Stimulated activated CD4-positive, alpha-beta T cell treated with anti-CD3 and anti-CD28 coated beads, Interleukin-2, amount 100 ng/mL, for 4 hours (primary cell): ENCODE measurements around the gene LGALS16.
"Not testable (repeated sequence)": the region's sequence is repeated elsewhere in the genome, so short reads cannot be mapped to it uniquely, and the experiment has no call there.

Experiments used
- DNase-seq: peaks from one replicate; pipeline ENCODE4 v3.0.0-alpha.2; 2020; ENCODE audit warnings: low read depth

Gene LGALS16, protein sequence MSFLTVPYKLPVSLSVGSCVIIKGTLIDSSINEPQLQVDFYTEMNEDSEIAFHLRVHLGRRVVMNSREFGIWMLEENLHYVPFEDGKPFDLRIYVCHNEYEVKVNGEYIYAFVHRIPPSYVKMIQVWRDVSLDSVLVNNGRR

DNA sequence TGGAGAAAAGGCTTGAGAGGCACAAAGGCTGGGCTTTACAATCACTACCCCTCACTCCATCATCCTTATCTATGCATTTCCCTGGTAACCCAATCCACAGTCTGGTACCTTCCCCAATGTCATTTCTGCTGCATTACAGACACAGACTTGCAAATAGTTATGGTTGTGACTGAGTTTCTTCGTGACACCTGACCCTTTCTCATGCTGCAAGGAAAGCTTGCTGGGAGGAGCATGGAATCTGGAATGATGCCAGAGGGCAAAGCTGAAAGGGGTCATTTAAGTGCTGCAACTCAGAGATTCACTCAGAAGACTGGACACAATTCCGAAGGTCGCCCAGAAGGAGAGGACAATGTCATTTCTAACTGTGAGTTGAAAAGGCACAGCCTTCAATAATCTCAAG lies at the start of gene LGALS16:
LGALS16 (plus strand) TSS at position 301 of the 400 bp plus-strand sequence; CDS start at position 350, 49 bp downstream.
- DNase-seq, result no peak

DNA sequence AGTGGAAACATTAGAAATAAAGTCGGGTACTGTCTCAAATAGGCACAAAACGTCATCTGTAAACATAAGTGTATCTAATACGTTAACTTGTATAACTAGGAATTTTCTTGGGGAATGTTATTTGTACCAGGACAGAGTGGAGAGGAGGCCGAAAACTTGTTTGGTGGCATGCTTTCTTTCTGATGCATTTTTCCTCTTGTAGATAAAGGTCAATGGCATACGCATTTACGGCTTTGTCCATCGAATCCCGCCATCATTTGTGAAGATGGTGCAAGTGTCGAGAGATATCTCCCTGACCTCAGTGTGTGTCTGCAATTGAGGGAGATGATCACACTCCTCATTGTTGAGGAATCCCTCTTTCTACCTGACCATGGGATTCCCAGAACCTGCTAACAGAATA lies 48.7 kb upstream of the LGALS16 start:
- no peak for DNase-seq

DNA sequence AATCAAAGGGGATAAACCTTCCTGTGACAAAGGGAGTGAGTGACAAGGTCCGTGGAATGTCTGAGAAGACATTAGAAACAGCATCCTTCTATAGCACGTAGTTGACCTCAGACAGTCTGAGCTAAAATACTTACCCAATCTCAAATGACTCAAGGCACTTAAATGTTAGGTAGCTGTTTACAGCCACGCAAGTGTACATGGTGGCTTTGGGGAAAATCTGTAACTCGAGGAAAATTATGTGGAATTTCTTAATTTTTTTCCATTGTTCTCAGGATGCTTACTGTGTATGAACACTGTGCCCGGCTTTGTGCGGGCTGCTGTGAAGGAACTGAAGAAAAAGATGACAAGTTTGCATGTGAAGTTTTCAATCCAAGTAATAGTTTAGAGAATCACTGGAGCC lies 48.2 kb upstream of the LGALS16 start:
- DNase-seq, result no peak

DNA sequence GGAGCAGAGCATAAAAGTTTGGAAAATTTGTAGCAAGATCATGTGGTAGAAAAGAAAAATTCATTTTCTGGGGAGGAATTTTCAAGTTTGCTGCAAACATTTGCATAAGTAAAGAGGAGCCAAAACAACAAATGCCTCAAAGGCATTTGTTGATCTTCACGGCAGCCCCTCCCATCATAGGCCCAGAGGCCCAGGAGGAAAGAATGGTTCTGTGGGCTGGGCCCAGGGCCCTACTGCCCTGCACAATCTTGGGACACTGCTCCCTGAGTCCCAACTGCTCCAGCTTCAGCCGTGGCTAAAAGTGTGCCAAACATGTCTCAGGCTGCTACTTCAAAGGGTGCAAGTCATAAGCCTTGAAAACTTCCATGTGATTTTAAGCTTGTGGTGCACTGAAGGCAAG lies 42.1 kb upstream of the LGALS16 start:
- DNase-seq, result no peak

DNA sequence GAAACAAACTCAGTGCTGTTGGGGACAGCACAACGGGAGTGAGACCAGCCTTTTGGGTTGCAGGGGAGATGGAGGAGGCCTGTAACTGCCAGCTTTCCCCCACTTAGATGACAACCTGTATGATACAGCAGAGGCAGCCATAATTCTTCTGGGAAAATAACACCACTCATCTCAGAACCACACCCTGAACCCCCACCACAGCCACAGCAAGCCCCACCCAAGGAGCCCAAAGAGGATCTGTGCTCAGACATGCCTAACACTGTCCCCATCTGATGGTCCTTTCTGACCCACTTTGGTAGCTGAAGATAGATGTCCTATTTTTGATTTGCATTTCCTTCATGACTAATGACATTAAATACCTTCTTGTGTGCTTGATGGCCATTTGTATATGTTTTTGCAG lies 38.0 kb upstream of the LGALS16 start:
- no peak for DNase-seq

DNA sequence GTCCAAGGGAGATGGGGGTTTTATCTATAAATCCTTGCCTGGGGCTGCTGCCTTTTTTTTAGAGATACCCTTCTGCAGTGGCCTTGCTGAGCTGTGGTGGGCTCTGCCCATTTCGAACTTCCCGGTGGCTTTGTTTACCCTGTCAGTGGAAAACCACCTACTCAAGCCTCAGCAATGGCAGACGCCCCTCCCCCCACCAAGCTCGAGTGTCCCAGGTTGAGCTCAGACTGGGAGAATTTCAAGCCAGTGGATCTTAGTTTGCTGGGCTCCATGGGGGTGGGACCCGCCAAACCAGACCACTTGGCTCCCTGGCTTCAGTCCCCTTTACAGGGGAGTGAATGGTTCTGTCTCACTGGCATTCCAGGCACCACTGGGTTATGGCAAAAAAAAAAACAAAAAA lies 31.8 kb upstream of the LGALS16 start:
- DNase-seq, result no peak

DNA sequence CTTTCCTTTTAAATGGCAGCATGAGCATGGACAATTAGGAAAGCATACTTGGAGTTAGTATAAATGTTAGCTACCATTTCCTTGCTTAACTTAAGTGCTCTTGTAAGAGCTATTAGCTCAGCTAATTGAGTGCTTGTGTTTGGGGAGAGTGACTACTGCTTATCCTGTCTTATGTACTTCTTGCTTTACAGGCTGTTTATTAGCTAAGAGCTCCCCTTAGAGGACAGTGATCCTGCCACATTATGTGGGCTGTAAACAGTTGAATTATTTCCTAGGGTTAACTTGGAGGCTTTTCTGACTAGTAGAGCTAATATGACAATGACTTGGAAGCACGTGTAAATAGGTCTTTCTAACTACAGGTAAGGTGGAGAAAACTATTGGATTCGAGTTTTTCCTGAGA lies 28.1 kb upstream of the LGALS16 start:
- DNase-seq, result not testable (repeated sequence)

DNA sequence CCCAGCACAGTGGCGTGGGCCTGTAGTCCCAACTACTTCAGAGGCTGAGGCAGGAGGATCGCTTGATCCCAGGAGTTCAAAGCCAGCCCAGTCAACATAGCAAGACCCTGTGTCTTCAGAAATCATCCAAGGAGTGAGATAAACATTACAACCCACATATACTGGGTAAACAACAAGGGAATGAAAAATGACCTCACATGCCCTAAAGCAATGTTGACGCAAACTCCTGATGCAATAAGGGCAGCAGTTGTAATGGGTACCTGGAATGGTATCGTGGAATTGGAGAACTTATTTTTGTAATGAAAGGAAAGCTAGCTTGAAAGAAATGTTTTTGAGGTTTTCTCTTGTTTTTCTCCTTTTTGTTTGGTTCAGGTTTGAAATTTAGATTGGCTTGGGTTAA lies 24.5 kb upstream of the LGALS16 start:
- no peak for DNase-seq

DNA sequence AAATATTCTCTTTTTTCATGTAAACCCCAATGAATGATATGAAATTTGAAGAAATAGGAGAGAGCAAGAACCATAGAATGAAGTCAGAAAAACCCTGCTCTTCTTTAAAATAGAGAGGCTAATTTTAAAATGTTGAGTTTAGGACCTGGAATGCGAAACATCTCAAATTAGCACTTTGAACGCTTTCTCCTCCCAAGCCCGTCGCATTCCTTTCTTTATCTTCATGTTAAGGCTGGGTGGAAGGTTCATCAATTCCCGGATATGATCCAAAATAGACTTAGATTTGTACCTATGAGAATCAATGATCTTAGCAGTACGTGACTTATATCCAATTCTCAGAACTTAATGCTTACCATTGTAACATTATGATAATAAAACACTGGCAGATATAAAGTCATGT lies 24.1 kb upstream of the LGALS16 start:
- no peak for DNase-seq

DNA sequence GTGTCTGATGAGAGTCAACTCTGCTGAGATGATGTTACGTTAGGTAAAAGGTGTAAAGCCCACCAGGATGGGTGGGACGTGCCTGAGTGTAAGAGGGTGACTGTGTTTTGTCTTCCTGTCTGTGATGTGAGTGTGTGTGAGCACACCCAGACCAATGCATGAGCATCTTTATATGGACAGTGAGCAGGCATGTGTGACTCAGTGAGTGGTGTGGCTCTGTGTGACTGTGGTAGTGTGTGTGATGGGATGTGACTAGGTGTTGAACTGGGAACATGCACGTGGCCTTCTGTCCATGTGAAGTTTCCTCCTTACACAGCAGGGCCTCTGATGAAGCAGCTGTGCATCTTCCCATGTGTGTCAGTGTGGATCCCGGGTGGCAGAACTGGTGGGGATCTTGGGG lies 17.8 kb upstream of the LGALS16 start:
- no peak for DNase-seq

DNA sequence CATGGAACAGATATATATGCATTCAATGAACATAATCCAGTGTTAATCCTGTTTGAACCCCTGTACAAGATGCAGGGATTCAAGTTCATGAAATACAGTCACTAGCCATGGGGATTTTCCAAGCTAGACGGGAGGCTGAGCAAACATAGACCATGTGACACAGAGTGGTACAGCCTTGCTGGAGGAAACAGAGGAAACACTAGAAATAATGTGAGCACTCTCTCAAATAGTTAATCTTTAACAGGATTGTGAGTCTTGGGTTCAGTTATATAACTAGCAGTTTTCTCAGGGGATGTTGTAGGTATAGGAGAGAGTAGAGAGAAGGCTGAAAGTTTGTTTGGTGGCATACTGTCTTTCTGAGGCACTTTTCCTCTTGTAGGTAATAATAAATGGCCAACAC lies 13.9 kb upstream of the LGALS16 start:
- DNase-seq, result no peak

DNA sequence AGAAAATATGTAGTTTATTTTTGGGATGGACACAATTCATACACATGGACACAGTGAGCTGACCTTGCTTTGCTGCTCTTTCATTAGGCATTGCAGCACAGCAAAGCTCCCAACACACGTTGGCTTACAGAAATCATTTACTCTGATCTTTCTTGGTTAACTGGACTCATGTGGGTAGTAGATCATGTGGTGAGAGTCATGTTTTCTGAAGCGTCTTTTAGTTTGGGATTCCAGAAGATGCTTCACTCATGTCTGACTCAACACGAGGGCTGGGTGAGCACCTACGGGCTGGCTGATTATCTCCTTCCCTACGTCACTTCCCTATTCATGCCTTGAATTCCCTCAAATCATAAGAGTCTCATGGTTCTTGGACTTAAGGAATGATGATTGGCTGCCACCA lies 12.1 kb upstream of the LGALS16 start:
- no peak for DNase-seq

DNA sequence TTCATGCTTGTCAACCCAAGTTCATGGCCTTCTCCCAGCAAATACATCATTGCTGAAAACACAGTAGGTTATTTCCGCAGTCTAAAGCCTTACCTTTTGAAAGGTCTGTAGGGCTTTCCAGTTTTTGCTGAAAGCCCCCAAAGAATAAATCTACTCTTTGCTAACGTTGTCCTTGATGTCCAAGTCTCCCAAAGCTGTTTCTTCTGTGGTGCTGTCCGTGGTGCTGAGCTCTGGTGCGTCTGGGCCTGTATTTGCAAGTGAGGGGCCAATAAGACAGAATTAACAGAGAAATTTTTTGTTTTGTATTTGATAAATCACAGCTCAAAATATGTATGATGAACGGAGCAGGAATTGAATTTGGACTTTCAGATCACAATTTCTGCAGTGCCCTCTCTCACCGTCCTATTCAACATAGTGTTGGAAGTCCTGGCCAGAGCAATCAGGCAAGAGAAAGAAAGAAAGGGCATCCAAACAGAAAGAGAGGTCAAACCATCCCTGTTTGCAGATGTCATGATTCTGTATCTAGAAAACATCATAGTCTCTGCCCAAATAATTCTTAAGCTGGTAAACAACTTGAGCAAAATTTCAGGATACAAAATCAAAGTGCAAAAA lies 9.8 kb upstream of the LGALS16 start:
- no peak for DNase-seq

DNA sequence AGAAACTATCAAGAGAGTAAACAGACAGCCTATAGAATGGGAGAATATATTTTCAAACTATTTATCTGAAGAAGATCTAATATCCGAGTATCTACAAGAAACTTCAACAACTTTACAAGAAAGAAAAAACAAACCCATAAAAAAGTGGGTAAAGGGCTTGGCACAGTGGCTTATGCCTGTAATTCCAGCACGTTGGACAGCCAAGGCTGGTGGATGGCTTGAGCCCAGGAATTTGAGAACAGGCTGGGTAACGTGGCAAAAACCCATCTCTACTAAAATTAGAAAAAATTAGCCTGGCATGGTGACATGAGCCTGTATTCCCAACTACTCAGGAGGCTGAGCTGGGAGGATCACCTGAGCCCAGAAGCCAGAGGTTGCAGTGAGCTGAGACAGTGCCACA lies 7.8 kb upstream of the LGALS16 start:
- no peak for DNase-seq

DNA sequence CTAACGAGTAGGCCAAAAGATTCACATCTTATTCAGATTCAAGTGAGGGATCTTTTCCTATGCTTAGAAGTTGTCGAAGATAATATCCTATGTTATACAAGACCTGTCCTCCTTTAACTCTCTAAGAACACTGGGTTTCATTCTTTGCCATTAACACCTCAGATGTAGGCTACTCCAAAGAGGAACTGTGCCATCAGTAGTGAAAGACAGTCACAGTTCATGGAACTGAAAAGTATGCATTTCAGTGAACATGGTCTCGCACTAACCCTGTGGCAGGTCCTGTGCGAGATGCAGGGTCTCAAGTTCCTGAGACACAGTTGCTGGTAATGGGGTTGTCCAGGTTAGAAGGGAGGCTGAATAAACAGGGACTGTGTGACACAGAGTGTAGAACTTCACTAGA lies 4.1 kb downstream of the LGALS16 start:
- DNase-seq, result no peak

DNA sequence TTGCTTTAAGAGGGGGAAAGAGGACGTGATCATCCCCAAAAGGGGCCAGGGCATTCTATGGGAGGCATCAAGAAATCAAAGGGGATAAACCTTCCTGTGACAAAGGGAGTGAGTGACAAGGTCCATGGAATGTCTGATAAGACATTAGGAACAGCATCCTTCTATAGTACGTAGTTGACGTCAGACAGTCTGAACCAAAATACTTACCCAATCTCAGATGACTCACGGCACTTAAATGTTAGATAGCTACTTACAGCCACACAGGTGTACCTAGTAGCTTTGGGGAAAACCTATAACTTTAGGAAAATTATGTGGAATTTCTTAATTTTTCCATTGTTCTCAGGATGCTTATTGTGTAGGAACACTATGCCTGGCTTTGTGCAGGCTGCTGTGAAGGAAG lies 4.9 kb downstream of the LGALS16 start:
- no peak for DNase-seq

DNA sequence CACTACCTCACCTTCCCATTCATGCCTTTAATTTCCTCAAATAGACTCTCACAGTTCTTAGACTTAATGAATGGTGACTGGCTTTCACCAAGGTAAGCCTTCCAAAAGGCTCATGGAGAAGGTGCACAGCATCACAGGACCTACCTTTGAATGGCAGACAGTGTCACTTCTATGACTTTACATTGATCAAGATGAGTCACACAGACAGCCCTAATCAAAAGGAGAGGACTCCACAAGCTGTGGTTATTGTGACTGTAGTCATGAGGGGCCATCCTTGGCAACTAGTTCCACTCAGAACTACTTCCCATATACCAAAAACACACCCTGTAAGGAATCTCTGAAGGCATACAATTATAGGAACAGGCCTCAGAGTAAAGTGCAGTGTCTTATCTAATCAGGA lies 5.9 kb downstream of the LGALS16 start:
- DNase-seq, result no peak

DNA sequence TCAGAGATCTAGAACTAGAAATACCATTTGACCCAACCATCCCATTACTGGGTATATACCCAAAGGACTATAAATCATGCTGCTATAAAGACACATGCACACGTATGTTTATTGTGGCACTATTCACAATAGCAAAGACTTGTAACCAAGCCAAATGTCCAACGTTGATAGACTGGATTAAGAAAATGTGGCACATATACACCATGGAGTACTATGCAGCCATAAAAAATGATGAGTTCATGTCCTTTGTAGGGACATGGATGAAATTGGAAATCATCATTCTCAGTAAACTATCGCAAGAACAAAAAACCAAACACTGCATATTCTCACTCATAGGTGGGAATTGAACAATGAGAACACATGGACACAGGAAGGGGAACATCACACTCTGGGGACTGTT lies 14.1 kb downstream of the LGALS16 start:
- DNase-seq, result not testable (repeated sequence)

DNA sequence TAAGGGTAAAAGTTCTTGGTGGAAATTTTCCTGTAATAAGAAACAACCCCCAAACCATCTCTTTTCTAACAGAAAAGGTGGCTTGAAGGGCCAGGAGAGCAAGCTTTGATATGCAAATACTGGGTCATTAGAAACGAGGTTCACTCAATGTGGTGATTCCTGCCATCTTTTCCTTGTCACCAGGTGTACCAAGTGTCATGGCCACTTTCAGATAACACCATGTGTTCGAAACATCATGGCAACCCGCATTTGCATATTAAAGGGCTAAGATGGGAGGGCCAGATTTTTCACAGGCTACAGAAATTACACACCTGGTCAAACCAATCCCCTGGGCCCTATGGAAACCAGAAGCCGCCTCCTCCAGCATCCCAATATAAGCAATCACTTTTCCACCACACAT lies 15.3 kb downstream of the LGALS16 start:
- DNase-seq, result no peak

DNA sequence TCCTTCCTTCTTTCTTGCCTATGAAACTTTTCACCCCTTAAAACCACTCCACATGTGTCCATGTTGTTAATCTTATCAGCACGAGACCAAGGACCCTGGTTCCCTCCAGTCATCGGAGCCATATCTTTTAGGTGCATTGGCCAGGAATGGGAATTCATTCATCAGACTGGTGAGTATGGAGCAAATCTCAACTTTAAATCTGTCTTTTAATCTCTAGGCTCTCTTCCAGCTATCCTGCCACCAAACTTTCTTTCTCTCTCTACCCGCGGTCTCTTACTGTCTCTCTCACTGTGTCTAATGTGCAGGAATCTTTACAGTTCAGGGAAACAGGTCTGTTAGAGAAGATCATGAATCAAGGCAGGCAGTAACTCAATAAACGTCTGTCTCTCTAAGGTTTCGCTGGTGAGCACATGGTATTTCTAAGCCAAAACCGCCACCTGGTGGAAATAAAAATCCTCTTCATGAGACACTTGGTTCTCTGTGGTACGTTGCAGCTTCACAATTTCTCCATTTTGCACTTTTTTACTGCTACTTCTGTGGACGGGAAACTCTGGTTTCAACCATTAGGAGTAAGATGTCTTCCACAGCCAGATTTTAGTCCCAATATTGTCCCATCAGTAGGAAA lies 16.1 kb downstream of the LGALS16 start:
- DNase-seq, result peak; percentile 41

DNA sequence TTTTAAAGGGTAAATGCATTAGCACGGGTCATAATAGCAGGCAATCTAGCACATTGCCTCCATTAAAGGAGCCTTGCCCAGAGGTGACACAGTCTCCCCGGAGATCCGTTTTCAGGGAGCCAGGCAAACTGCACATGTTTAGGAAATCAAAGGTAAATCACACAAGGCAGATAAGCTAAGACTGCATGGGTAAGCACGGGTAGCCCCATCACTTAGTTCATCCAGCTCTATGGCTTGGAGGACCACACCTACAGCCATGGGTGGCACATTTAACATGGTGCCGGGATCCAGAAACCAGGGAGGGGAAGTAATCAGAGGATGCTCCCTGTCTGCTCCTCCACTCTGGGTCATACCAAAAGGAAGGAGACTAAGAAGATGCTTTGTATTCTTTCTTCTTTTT lies 16.8 kb downstream of the LGALS16 start:
- DNase-seq, result no peak

DNA sequence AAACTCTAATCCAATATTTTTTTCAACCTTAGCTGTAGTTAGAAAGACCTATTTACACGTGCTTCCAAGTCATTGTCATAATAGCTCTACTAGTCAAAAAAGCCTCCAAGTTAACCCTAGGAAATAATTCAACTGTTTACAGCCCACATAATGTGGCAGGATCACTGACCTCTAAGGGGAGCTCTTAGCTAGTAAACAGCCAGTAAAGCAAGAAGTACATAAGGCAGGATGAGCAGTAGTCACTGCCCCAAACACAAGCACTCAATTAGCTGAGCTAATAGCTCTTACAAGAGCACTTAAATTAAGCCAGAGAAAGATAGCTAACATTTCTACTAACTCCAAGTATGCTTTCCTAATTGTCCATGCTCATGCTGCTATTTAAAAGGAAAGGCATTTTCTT lies 18.1 kb downstream of the LGALS16 start:
- DNase-seq, result not testable (repeated sequence)

DNA sequence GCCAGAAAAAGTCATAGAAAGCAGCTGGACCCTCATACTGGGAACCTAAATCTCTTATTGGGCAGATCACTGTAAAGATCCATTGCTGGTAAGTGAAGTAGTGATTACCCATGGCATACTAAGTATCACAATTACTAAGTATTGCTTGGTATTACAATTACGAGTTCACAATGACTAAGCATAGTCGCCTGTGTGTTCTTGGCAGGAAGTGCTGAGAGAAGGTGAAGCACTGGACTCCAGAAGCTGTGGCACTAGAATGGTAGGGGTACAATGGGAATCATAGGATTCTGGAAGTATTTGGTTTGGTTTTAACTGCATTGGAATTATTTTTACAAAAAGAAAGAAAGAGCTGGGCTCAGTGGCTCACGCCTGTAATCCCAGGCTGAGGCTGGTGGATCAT lies 20.3 kb downstream of the LGALS16 start:
- DNase-seq, result no peak
